ENCODE results near the gene RC3H1. TPM values are rescaled to one million over a fixed set of nuclear protein-coding genes. Genes with fewer than 3 reads are reported as not detected.

RC3H1 gene
- total and polyA plus RNA-seq, 5 donors from 2014 or later, result 2.8 to 54.7 (median 5.9) TPM

DNA sequence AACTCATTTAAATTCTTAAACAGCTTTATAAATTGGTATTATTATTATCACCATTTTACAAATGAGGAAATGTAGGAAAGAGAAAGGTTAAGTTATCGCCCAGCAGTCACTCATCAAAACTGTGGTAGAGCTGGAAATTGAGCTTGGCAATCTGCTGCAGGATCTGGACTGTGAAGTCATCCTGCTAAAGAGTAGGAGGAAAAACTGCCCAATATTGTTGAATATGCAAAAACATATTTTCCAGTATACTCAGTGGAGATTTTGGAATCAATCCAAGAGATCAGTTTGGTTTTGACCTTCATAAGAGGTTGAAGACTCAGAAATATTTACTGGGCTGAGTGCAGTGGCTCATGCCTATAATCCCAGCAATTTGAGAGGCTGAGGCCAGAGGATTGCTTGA is 16.9 kb upstream of the RC3H1 start:
- Histone ChIP-seq H3K36me3 (ENCODE audit: control insufficient read depth, insufficient read depth, low read length) (no peaks in the 10 kb centered on the region), H3K4me3 (ENCODE audit: low read depth, low read length) (no peak overlapping the region), H3K27me3 (ENCODE audit: control insufficient read depth, insufficient read depth, low read length) (peaks cover 5% of the 10 kb centered on the region), H3K4me1 (ENCODE audit: control insufficient read depth, insufficient read depth, low read length, poor library complexity, severe bottlenecking) (no peaks in the 10 kb centered on the region), H3K9me3 (ENCODE audit: control insufficient read depth in 2 of 2, low read length in 2 of 2) (no peaks in the 10 kb centered on the region), H3K27ac (ENCODE audit: insufficient read depth, low read length, poor library complexity, severe bottlenecking) (no peak overlapping the region)
- H3K36me3 Mint-ChIP-seq, result no peaks in the 10 kb centered on the region
- no peaks in the 10 kb centered on the region for H3K4me1 Mint-ChIP-seq
- DNase-seq (no peak), ATAC-seq (ENCODE audit: low read depth in 2 of 2) (no peak)
- H3K4me3 Mint-ChIP-seq, result no peak overlapping the region
- H3K27me3 Mint-ChIP-seq, result peaks cover 13% of the 10 kb centered on the region
- H3K9me3 Mint-ChIP-seq, result peaks cover 0 to 2% (median 0%) of the 10 kb centered on the region in 7 donors
- H3K27ac Mint-ChIP-seq, result no peak overlapping the region

DNA sequence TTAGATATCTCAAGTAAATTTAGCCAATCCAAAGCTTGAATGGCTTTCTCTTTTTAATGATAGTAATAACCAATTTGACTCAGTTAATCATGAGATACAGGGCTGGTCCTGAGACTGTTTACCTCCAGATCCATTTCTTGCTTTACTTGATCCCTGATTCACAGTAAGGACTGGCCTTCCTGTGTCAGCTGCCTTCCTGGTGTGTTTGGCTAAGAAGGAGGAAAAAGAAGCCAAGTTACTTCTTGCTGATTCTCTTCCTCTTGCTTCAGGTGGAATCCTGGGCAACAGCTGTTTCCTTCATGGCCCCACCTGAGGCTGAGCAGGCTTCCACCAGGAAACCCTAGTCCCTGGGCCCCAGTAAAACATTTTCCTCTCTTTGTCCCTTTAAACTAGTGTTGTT is 14.6 kb upstream of the RC3H1 start:
- H3K27ac Mint-ChIP-seq, result no peak overlapping the region
- peaks cover 0 to under 1% (median 0%) of the 10 kb centered on the region in 4 donors for H3K4me1 Mint-ChIP-seq

DNA sequence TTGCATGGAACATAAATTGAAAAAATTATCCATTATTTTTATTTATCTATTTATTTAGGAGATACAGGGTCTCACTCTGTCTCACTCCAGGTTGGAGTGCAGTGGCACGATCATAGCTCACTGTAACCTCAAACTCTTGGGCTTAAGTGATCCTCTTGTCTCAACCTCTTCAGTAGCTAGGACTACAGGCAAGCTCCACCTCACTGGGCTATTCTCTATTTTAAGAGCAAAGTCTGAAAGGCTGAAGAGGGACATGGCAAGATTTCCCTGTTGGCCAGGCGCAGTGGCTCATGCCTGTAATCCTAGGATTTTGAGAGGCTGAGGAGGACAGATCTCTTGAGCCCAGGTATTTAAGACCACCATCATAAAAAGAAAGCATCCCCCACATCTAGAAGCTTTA is 14.0 kb upstream of the RC3H1 start:
- peaks cover 18% of the 10 kb centered on the region for H3K27me3 Mint-ChIP-seq
- no peak overlapping the region for H3K27ac Mint-ChIP-seq
- Histone ChIP-seq H3K4me1 (ENCODE audit: control insufficient read depth, insufficient read depth, low read length, poor library complexity, severe bottlenecking) (no peaks in the 10 kb centered on the region), H3K36me3 (ENCODE audit: control insufficient read depth, insufficient read depth, low read length) (no peaks in the 10 kb centered on the region), H3K27me3 (ENCODE audit: control insufficient read depth, insufficient read depth, low read length) (peaks cover 11% of the 10 kb centered on the region), H3K9me3 (ENCODE audit: control insufficient read depth in 2 of 2, low read length in 2 of 2) (no peaks in the 10 kb centered on the region), H3K4me3 (ENCODE audit: low read depth, low read length) (no peak overlapping the region), H3K27ac (ENCODE audit: insufficient read depth, low read length, poor library complexity, severe bottlenecking) (no peak overlapping the region)
- H3K9me3 Mint-ChIP-seq, result peaks cover 0 to 2% (median 0%) of the 10 kb centered on the region in 7 donors
- no peaks in the 10 kb centered on the region for H3K36me3 Mint-ChIP-seq
- peaks cover 0 to 6% (median 0%) of the 10 kb centered on the region in 4 donors for H3K4me1 Mint-ChIP-seq
- H3K4me3 Mint-ChIP-seq, result no peak overlapping the region
- ATAC-seq (ENCODE audit: low read depth in 2 of 2), result no peak
- no peak for DNase-seq

More for the DNA sequence above, 14.6 kb upstream of the RC3H1 start:
- H3K27ac ChIP-seq (ENCODE audit: insufficient read depth, low read length, poor library complexity, severe bottlenecking), result no peak overlapping the region
- Mint-ChIP-seq H3K4me3 (no peak overlapping the region), H3K9me3 (peaks cover 0 to 2% (median 0%) of the 10 kb centered on the region in 7 donors), H3K27me3 (peaks cover 13% of the 10 kb centered on the region), H3K36me3 (no peaks in the 10 kb centered on the region)
- no peaks in the 10 kb centered on the region for H3K9me3 ChIP-seq (ENCODE audit: control insufficient read depth in 2 of 2, low read length in 2 of 2)
- DNase-seq (no peak), ATAC-seq (ENCODE audit: low read depth in 2 of 2) (no peak)
- H3K36me3 ChIP-seq (ENCODE audit: control insufficient read depth, insufficient read depth, low read length), result no peaks in the 10 kb centered on the region
- peaks cover 11% of the 10 kb centered on the region for H3K27me3 ChIP-seq (ENCODE audit: control insufficient read depth, insufficient read depth, low read length)
- H3K4me1 ChIP-seq (ENCODE audit: control insufficient read depth, insufficient read depth, low read length, poor library complexity, severe bottlenecking), result no peaks in the 10 kb centered on the region
- H3K4me3 ChIP-seq (ENCODE audit: low read depth, low read length), result no peak overlapping the region

DNA sequence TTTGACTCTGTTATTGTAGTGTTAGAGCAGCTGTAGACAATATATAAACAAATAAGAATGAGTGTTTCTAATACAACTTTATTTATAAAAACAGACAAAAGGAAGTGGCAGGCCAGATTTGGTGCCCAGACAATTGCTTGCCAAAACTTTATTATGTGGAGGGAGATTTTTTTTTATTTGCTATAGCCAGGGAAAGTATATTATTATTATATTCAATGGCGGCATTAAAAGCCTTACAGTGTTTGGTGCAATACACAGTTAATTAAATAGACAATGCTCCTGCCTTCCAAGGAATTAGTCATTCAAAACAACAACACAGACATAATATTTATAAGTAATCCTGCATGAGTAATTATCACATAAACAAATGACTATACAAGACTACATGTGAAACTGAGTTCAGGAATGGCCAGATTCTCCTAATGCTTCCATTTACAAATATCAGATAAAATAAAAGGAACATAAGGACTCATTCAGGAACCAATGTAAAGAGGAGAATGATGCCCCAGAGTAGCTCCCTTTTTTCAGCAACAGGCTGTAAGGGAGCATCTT is 10.6 kb upstream of the RC3H1 start:
- Histone ChIP-seq H3K36me3 (ENCODE audit: control insufficient read depth, insufficient read depth, low read length) (no peaks in the 10 kb centered on the region), H3K9me3 (ENCODE audit: control insufficient read depth in 2 of 2, low read length in 2 of 2) (no peaks in the 10 kb centered on the region), H3K4me3 (ENCODE audit: low read depth, low read length) (no peak overlapping the region), H3K4me1 (ENCODE audit: control insufficient read depth, insufficient read depth, low read length, poor library complexity, severe bottlenecking) (no peaks in the 10 kb centered on the region), H3K27ac (ENCODE audit: insufficient read depth, low read length, poor library complexity, severe bottlenecking) (no peak overlapping the region), H3K27me3 (ENCODE audit: control insufficient read depth, insufficient read depth, low read length) (peaks cover 11% of the 10 kb centered on the region)
- Mint-ChIP-seq H3K36me3 (no peaks in the 10 kb centered on the region), H3K27me3 (peaks cover 24% of the 10 kb centered on the region), H3K4me3 (no peak overlapping the region), H3K27ac (no peak overlapping the region), H3K9me3 (peaks cover 0 to 2% (median 0%) of the 10 kb centered on the region in 7 donors), H3K4me1 (peaks cover 0 to 9% (median 0%) of the 10 kb centered on the region in 4 donors)
- no peak for DNase-seq
- no peak for ATAC-seq (ENCODE audit: low read depth in 2 of 2)

DNA sequence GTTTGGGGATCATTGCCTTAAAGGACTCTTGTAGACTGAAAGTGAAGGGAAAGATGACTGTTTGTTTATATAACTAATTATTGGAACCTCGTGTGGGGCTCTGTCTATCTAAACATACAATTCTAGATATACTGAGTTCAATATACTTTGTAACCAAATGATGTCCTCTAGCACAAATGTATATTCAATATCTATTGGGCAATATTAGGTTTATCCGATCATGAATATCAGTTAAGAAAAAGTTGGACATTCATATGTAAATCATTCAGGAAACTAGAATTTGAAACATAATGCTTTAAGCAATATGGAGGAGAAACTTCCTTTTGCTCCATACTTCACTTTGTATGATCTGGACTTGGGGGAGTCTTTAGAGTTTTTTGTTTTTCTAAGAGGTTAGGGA is 8.9 kb upstream of the RC3H1 start:
- peaks cover 0 to 2% (median 0%) of the 10 kb centered on the region in 7 donors for H3K9me3 Mint-ChIP-seq
- peaks cover 28% of the 10 kb centered on the region for H3K27me3 Mint-ChIP-seq
- H3K4me1 ChIP-seq (ENCODE audit: control insufficient read depth, insufficient read depth, low read length, poor library complexity, severe bottlenecking), result no peaks in the 10 kb centered on the region
- H3K27ac ChIP-seq (ENCODE audit: insufficient read depth, low read length, poor library complexity, severe bottlenecking), result no peak overlapping the region
- H3K27ac Mint-ChIP-seq, result no peak overlapping the region
- ATAC-seq (ENCODE audit: low read depth in 2 of 2), result no peak
- H3K9me3 ChIP-seq (ENCODE audit: control insufficient read depth in 2 of 2, low read length in 2 of 2), result no peaks in the 10 kb centered on the region
- no peak for DNase-seq
- H3K4me3 Mint-ChIP-seq, result no peak overlapping the region
- no peak overlapping the region for H3K4me3 ChIP-seq (ENCODE audit: low read depth, low read length)
- no peaks in the 10 kb centered on the region for H3K36me3 ChIP-seq (ENCODE audit: control insufficient read depth, insufficient read depth, low read length)
- peaks cover 10% of the 10 kb centered on the region for H3K27me3 ChIP-seq (ENCODE audit: control insufficient read depth, insufficient read depth, low read length)
- no peaks in the 10 kb centered on the region for H3K36me3 Mint-ChIP-seq
- peaks cover 0 to 9% (median 0%) of the 10 kb centered on the region in 4 donors for H3K4me1 Mint-ChIP-seq

DNA sequence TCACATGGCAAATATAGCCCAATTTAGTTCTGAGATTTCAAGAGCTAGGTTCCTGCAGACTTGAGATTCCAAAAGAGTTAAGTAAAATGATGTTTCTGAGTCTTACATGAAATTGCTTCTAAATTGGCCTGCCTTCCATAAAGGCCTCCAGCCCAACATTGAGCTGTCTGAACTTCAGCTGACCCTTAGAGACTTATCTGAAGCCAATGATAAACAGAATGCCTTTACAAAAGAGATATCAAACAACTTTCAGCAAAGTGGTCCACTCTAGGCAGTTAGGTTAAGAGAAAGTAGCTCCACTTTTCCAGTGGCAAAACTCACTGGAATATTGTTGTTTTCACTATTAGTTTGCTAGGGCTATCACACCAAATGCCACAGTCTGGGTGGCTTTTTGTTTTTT is 6.3 kb upstream of the RC3H1 start:
- H3K4me1 Mint-ChIP-seq, result peaks cover 0 to 11% (median 3%) of the 10 kb centered on the region in 4 donors
- H3K36me3 ChIP-seq (ENCODE audit: control insufficient read depth, insufficient read depth, low read length), result no peaks in the 10 kb centered on the region
- H3K27ac ChIP-seq (ENCODE audit: insufficient read depth, low read length, poor library complexity, severe bottlenecking), result no peak overlapping the region
- H3K27ac Mint-ChIP-seq, result no peak overlapping the region
- peaks cover 6% of the 10 kb centered on the region for H3K27me3 ChIP-seq (ENCODE audit: control insufficient read depth, insufficient read depth, low read length)
- H3K9me3 ChIP-seq (ENCODE audit: control insufficient read depth in 2 of 2, low read length in 2 of 2), result no peaks in the 10 kb centered on the region
- DNase-seq, result no peak
- H3K4me3 Mint-ChIP-seq, result no peak overlapping the region
- H3K9me3 Mint-ChIP-seq, result no peaks in the 10 kb centered on the region
- no peaks in the 10 kb centered on the region for H3K36me3 Mint-ChIP-seq
- no peak for ATAC-seq (ENCODE audit: low read depth in 2 of 2)
- peaks cover under 1% of the 10 kb centered on the region for H3K4me1 ChIP-seq (ENCODE audit: control insufficient read depth, insufficient read depth, low read length, poor library complexity, severe bottlenecking)
- H3K27me3 Mint-ChIP-seq, result peaks cover 21% of the 10 kb centered on the region
- no peak overlapping the region for H3K4me3 ChIP-seq (ENCODE audit: low read depth, low read length)

DNA sequence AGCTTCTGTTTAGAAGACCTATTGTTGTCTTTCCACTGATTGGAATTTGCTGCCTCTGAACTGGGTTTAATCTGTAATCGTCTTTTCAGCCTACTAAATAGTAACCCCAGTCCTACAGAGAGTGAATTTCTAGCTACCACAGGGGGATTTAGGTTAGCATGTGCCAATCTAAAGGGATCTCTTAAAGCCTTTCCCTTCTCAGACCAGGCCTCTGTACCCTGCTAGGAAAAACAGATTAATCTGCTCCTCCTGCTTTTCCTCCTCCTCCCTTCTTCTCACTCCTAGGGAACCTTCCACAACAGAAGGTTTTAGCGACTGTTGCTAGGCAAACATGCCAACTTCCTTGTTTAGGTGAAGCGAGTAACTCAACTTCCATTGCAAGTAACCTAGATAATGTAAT is 1.3 kb upstream of the RC3H1 start:
- H3K36me3 Mint-ChIP-seq, result peaks cover 2% of the 10 kb centered on the region

DNA sequence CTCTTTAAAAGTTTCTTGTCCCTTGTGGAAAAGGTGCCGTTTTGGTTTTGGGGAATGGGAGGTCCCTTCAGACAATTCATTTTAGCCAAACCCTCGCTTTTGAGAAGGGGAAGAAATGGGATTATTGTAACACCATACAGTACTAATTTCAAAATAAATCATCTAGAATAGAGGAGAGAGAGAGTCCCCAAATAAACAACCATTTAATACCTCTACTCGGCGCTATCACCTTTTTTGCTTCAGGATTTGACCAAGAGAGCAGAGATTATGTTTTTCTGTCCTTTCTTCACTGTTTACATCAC is 770 bp upstream of the RC3H1 start:
- H3K27me3 ChIP-seq (ENCODE audit: control insufficient read depth, insufficient read depth, low read length), result no peaks in the 10 kb centered on the region
- Mint-ChIP-seq H3K4me3 (peak overlapping the region; percentile 89 to 99 (median 97)), H3K9me3 (no peaks in the 10 kb centered on the region), H3K4me1 (peaks cover 13 to 46% (median 38%) of the 10 kb centered on the region in 4 donors), H3K36me3 (peaks cover 2% of the 10 kb centered on the region), H3K27me3 (peaks cover 11% of the 10 kb centered on the region), H3K27ac (peak overlapping the region; percentile 96 to 99 (median 99))
- peak overlapping the region; percentile 90 for H3K4me3 ChIP-seq (ENCODE audit: low read depth, low read length)
- H3K27ac ChIP-seq (ENCODE audit: insufficient read depth, low read length, poor library complexity, severe bottlenecking), result peak overlapping the region; percentile 78
- DNase-seq, result no peak
- H3K9me3 ChIP-seq (ENCODE audit: control insufficient read depth in 2 of 2, low read length in 2 of 2), result no peaks in the 10 kb centered on the region
- peaks cover 45% of the 10 kb centered on the region for H3K4me1 ChIP-seq (ENCODE audit: control insufficient read depth, insufficient read depth, low read length, poor library complexity, severe bottlenecking)
- no peaks in the 10 kb centered on the region for H3K36me3 ChIP-seq (ENCODE audit: control insufficient read depth, insufficient read depth, low read length)
- ATAC-seq (ENCODE audit: low read depth in 2 of 2), result no peak

More for the DNA sequence above, 1.3 kb upstream of the RC3H1 start:
- no peaks in the 10 kb centered on the region for H3K9me3 ChIP-seq (ENCODE audit: control insufficient read depth in 2 of 2, low read length in 2 of 2)
- DNase-seq (peak in 1 of 3 donors; percentile 5), ATAC-seq (ENCODE audit: low read depth in 2 of 2) (no peak)
- H3K27ac ChIP-seq (ENCODE audit: insufficient read depth, low read length, poor library complexity, severe bottlenecking), result no peak overlapping the region
- no peaks in the 10 kb centered on the region for H3K36me3 ChIP-seq (ENCODE audit: control insufficient read depth, insufficient read depth, low read length)
- peak overlapping the region; percentile 96 to 99 (median 99) for H3K27ac Mint-ChIP-seq
- H3K4me3 ChIP-seq (ENCODE audit: low read depth, low read length), result peak overlapping the region; percentile 90
- H3K27me3 Mint-ChIP-seq, result peaks cover 15% of the 10 kb centered on the region
- no peaks in the 10 kb centered on the region for H3K27me3 ChIP-seq (ENCODE audit: control insufficient read depth, insufficient read depth, low read length)
- H3K4me3 Mint-ChIP-seq, result peak overlapping the region; percentile 89 to 99 (median 97)
- H3K4me1 Mint-ChIP-seq, result peaks cover 13 to 43% (median 36%) of the 10 kb centered on the region in 4 donors
- H3K9me3 Mint-ChIP-seq, result no peaks in the 10 kb centered on the region
- peaks cover 40% of the 10 kb centered on the region for H3K4me1 ChIP-seq (ENCODE audit: control insufficient read depth, insufficient read depth, low read length, poor library complexity, severe bottlenecking)
